Liver (tissue), 9 donors: ENCODE measurements around the gene FBXO38. TPM values are rescaled to one million over a fixed set of nuclear protein-coding genes. Genes with fewer than 3 reads are reported as not detected.

ENCODE experiments used
- DNase-seq: peaks from one replicate; pipeline ENCODE4 v3.0.0-alpha.2; 2017; ENCODE audit warnings: low spot score
- H3K27ac ChIP-seq, 2 donors: one replicate each; pipeline ENCODE4 v1.7.0; 2013; ENCODE audit warnings: inconsistent platforms in 2 of 2, low read length in 2 of 2, control low read depth in 1 of 2, low read depth in 1 of 2, mild to moderate bottlenecking in 1 of 2
- H3K27me3 ChIP-seq, 4 donors: one replicate each; pipeline versions ENCODE4 v1.6.1 to v1.7.0; 2013; ENCODE audit warnings: low read length in 3 of 4, inconsistent platforms in 1 of 4, mild to moderate bottlenecking in 1 of 4, moderate library complexity in 1 of 4; ENCODE audit not compliant: control insufficient read depth in 4 of 4, insufficient read depth in 4 of 4
- H3K36me3 ChIP-seq, 4 donors: one replicate each; pipeline versions ENCODE4 v1.6.1 to v1.7.0; 2013; ENCODE audit warnings: low read length in 3 of 4, mild to moderate bottlenecking in 3 of 4, low read depth in 1 of 4, moderate library complexity in 1 of 4; ENCODE audit not compliant: control insufficient read depth in 4 of 4, insufficient read depth in 3 of 4
- H3K4me1 ChIP-seq, 4 donors: one replicate each; pipeline versions ENCODE4 v1.6.1 to v1.7.0; 2013; ENCODE audit warnings: low read length in 3 of 4, mild to moderate bottlenecking in 3 of 4, moderate library complexity in 1 of 4; ENCODE audit not compliant: control insufficient read depth in 4 of 4, insufficient read depth in 4 of 4
- H3K4me3 ChIP-seq, 3 donors: one replicate each; pipeline versions ENCODE4 v1.6.1 to v1.7.0; 2013; ENCODE audit warnings: low read length in 3 of 3, control low read depth in 1 of 3, low read depth in 1 of 3, mild to moderate bottlenecking in 1 of 3
- H3K9ac ChIP-seq, 2 donors: one replicate each; pipeline ENCODE4 v1.7.0; 2013; ENCODE audit warnings: low read length in 2 of 2, mild to moderate bottlenecking in 2 of 2, moderate library complexity in 2 of 2, control low read depth in 1 of 2, low read depth in 1 of 2
- H3K9me3 ChIP-seq, 4 donors: one replicate each; pipeline versions ENCODE4 v1.6.1 to v1.7.0; 2013; ENCODE audit warnings: low read length in 3 of 4; ENCODE audit not compliant: control insufficient read depth in 4 of 4
- ATF3 ChIP-seq: IDR thresholded peaks from 2 replicates; pipeline ENCODE4 v1.6.1; 2016; ENCODE audit warnings: antibody characterized with exemption
- CTCF ChIP-seq: fragments of 150-350 bp; IDR thresholded peaks from 2 replicates; pipeline ENCODE4 v1.5.1; 2017; ENCODE audit warnings: improper control_type of control experiment, low read depth, low read length; ENCODE audit not compliant: missing input control
- EGR1 ChIP-seq, 2 donors: IDR thresholded peaks; 2 replicates each; pipeline ENCODE4 v1.6.1; 2016 to 2018; ENCODE audit warnings: antibody characterized with exemption in 2 of 2, low read depth in 2 of 2
- FOXA1 ChIP-seq: IDR thresholded peaks from 2 replicates; pipeline ENCODE4 v1.6.1; 2016; ENCODE audit warnings: antibody characterized with exemption
- FOXA2 ChIP-seq: IDR thresholded peaks from 2 replicates; pipeline ENCODE4 v1.6.1; 2016; ENCODE audit warnings: antibody characterized with exemption
- GABPA ChIP-seq, 2 donors: IDR thresholded peaks in 1 of 2; conservative IDR thresholded peaks in 1 of 2; 2 replicates each; pipeline ENCODE4 v1.6.1; 2016; ENCODE audit warnings: antibody characterized with exemption in 2 of 2, mild to moderate bottlenecking in 1 of 2, moderate library complexity in 1 of 2
- HNF4A ChIP-seq, 2 donors: conservative IDR thresholded peaks; 2 replicates each; pipeline ENCODE4 v1.6.1; 2016; ENCODE audit warnings: antibody characterized with exemption in 2 of 2, mild to moderate bottlenecking in 2 of 2
- HNF4G ChIP-seq: IDR thresholded peaks from 2 replicates; pipeline ENCODE4 v1.6.1; 2016; ENCODE audit warnings: antibody characterized with exemption
- JUND ChIP-seq, 2 donors: IDR thresholded peaks; 2 replicates each; pipeline ENCODE4 v1.6.1; 2016; ENCODE audit warnings: antibody characterized with exemption in 2 of 2
- MAX ChIP-seq: IDR thresholded peaks from 2 replicates; pipeline ENCODE4 v1.6.1; 2016; ENCODE audit warnings: antibody characterized with exemption
- NR2F2 ChIP-seq: IDR thresholded peaks from 2 replicates; pipeline ENCODE4 v1.6.1; 2016; ENCODE audit warnings: antibody characterized with exemption
- RAD21 ChIP-seq, 2 donors: IDR thresholded peaks; 2 replicates each; pipeline ENCODE4 v1.6.1; 2016; ENCODE audit warnings: antibody characterized with exemption in 2 of 2, mild to moderate bottlenecking in 2 of 2
- REST ChIP-seq: IDR thresholded peaks from 2 replicates; pipeline ENCODE4 v1.6.1; 2016; ENCODE audit warnings: antibody characterized with exemption, mild to moderate bottlenecking
- RXRA ChIP-seq, 2 donors: IDR thresholded peaks; 2 replicates each; pipeline ENCODE4 v1.6.1; 2017 to 2018; ENCODE audit warnings: antibody characterized with exemption in 2 of 2, mild to moderate bottlenecking in 1 of 2
- SP1 ChIP-seq: IDR thresholded peaks from 2 replicates; pipeline ENCODE4 v1.6.1; 2018; ENCODE audit warnings: antibody characterized with exemption, mild to moderate bottlenecking
- TAF1 ChIP-seq: conservative IDR thresholded peaks from 2 replicates; pipeline ENCODE4 v1.6.1; 2016; ENCODE audit warnings: antibody characterized with exemption, mild to moderate bottlenecking
- YY1 ChIP-seq: IDR thresholded peaks from 2 replicates; pipeline ENCODE4 v1.6.1; 2016; ENCODE audit warnings: antibody characterized with exemption, mild to moderate bottlenecking
- ZBTB33 ChIP-seq: IDR thresholded peaks from 2 replicates; pipeline ENCODE4 v1.6.1; 2016; ENCODE audit warnings: antibody characterized with exemption
- WGBS: extraction: QIAGEN DNeasy Blood & Tissue Kit; methylation state at CpG from one replicate; pipeline ENCODE4 v1.1.7; 2013; 5-methylcytosine and 5-hydroxymethylcytosine counted together
- polyA plus RNA-seq, 2 donors: library from polyadenylated mRNA; stranded (reverse) in 1 of 2; unstranded in 1 of 2; fragments of 200-250 nt in 1 of 2; fragments of >200 nt in 1 of 2; fragmentation: Nextera tagmentation in 1 of 2; extraction: Ambion mirVana in 1 of 2; gene quantifications; one replicate each; pipeline versions ENCODE4 v1.2.1 to v1.2.3, GENCODE V29; 2013 to 2015
- total RNA-seq, 2 donors: library from RNA; depleted of rRNA; stranded (reverse); fragments of >200 nt; gene quantifications; one replicate each; pipeline ENCODE4 v1.2.3, GENCODE V29; 2014
- donor health status: healthy.
- donor health status: healthy.
- donor health status: healthy.
- donor health status: healthy.
- donor health status: healthy.

The FBXO38 gene
- total RNA-seq (10 to 100 TPM; 37.9 to 40.9 TPM), polyA plus RNA-seq (10 to 100 TPM in 1 of 2 donors, 1 to 10 TPM in 1; 8.2 to 12.8 TPM)

GRCh38 chr5:148383564-148384379 is at the start of gene FBXO38:
Gene FBXO38 (plus strand): TSS chr5:148383958. CDS start chr5:148394777, 10,819 bp downstream.
- Histone ChIP-seq H3K27me3 (no peaks in the 10 kb centered on the region), H3K4me3 (peak within 1 kb of the TSS; percentile 73 to 91 (median 77)), H3K9me3 (no peaks in the 10 kb centered on the region), H3K36me3 (no peaks in the 10 kb centered on the region), H3K4me1 (peaks cover 3 to 29% (median 23%) of the 10 kb centered on the region in 4 donors), H3K27ac (peak within 1 kb of the TSS; percentile 77 to 85), H3K9ac (peak within 1 kb of the TSS; percentile 78 to 98)
- TF ChIP-seq CTCF, result peak; percentile 6
- peak; percentile 44 to 56 for TF ChIP-seq RAD21 (IDR thresholded peaks at IDR 0.05)
- peak; percentile 24 to 30 for TF ChIP-seq HNF4A (conservative IDR thresholded peaks at IDR 0.05)
- peak; percentile 85 for TF ChIP-seq REST
- TF ChIP-seq ATF3, result peak; percentile 60
- peak; percentile 89 for TF ChIP-seq MAX
- no peak for TF ChIP-seq NR2F2
- TF ChIP-seq YY1, result peak; percentile 100
- peak; percentile 22 for TF ChIP-seq FOXA2
- TF ChIP-seq RXRA (IDR thresholded peaks at IDR 0.05), result peak in 1 of 2 donors; percentile 39
- peak; percentile 55 to 85 for TF ChIP-seq EGR1 (IDR thresholded peaks at IDR 0.05; ENCODE audit: low read depth in 2 of 2)
- peak; percentile 92 to 95 for TF ChIP-seq JUND (IDR thresholded peaks at IDR 0.05)
- peak; percentile 97 for TF ChIP-seq TAF1
- peak; percentile 65 for TF ChIP-seq FOXA1
- peak; percentile 63 for TF ChIP-seq SP1
- peak; percentile 94 to 98 for TF ChIP-seq GABPA (IDR thresholded peaks at IDR 0.05 in 1 of 2, conservative IDR thresholded peaks at IDR 0.05 in 1 of 2)
- peak; percentile 46 for TF ChIP-seq ZBTB33
- TF ChIP-seq HNF4G, result no peak
- WGBS, result under 1% methylated on average over 45 of the region's 45 CpGs
- peak; percentile 93 for DNase-seq
